Central memory CD8-positive, alpha-beta T cell (primary cell): ENCODE measurements around the gene CDC42.

Experiments used
- ATAC-seq: fragments of 150-1000 bp; cut with Tn5 transposase; replicated peaks from 2 replicates; pipeline ENCODE4 v1.10.0; 2022; ENCODE audit warnings: mild to moderate bottlenecking, moderate FRiP score, moderate number of reproducible peaks; ENCODE audit not compliant: poor library complexity, severe bottlenecking; ENCODE audit errors: extremely low read depth
- DNase-seq, 2 donors: peaks; one replicate each; pipeline ENCODE4 v3.0.0; 2021; ENCODE audit warnings: low spot score in 2 of 2
- H3K27ac Mint-ChIP-seq: one replicate; pipeline ENCODE4 v1.8.0; 2022; ENCODE audit warnings: low read depth, mild to moderate bottlenecking, moderate library complexity, mixed read lengths
- H3K27me3 Mint-ChIP-seq: one replicate; pipeline ENCODE4 v1.8.0; 2022; ENCODE audit warnings: mixed read lengths
- H3K36me3 Mint-ChIP-seq: one replicate; pipeline ENCODE4 v1.8.0; 2022; ENCODE audit warnings: mild to moderate bottlenecking, moderate library complexity, mixed read lengths; ENCODE audit not compliant: insufficient read depth
- H3K4me1 Mint-ChIP-seq: one replicate; pipeline ENCODE4 v1.8.0; 2022; ENCODE audit warnings: mixed read lengths
- H3K4me3 Mint-ChIP-seq: one replicate; pipeline ENCODE4 v1.8.0; 2022; ENCODE audit warnings: mild to moderate bottlenecking, moderate library complexity, mixed read lengths
- H3K9me3 Mint-ChIP-seq: one replicate; pipeline ENCODE4 v1.8.0; 2022; ENCODE audit warnings: mixed read lengths

Gene CDC42

GRCh38 chr1:22132517-22133235 lies 80.2 kb downstream of the CDC42 start:
- H3K27ac Mint-ChIP-seq = no peak overlapping the region
- ATAC-seq = no peak
- H3K9me3 Mint-ChIP-seq = no peaks in the 10 kb centered on the region
- DNase-seq = no peak
- H3K27me3 Mint-ChIP-seq = no peaks in the 10 kb centered on the region
- no peaks in the 10 kb centered on the region for H3K36me3 Mint-ChIP-seq
- no peak overlapping the region for H3K4me3 Mint-ChIP-seq
- H3K4me1 Mint-ChIP-seq = no peaks in the 10 kb centered on the region

GRCh38 chr1:22133247-22133930 lies 80.9 kb downstream of the CDC42 start:
- H3K27me3 Mint-ChIP-seq = no peaks in the 10 kb centered on the region
- H3K9me3 Mint-ChIP-seq = no peaks in the 10 kb centered on the region
- H3K27ac Mint-ChIP-seq = no peak overlapping the region
- H3K4me3 Mint-ChIP-seq = no peak overlapping the region
- no peak for DNase-seq
- no peaks in the 10 kb centered on the region for H3K36me3 Mint-ChIP-seq
- H3K4me1 Mint-ChIP-seq = peaks cover 3% of the 10 kb centered on the region
- no peak for ATAC-seq

- Mint-ChIP-seq H3K4me3 (no peak overlapping the region), H3K27ac (no peak overlapping the region), H3K4me1 (peaks cover 5% of the 10 kb centered on the region), H3K36me3 (no peaks in the 10 kb centered on the region), H3K9me3 (no peaks in the 10 kb centered on the region), H3K27me3 (no peaks in the 10 kb centered on the region)
- DNase-seq (no peak), ATAC-seq (no peak)
Observed at GRCh38 chr1:22133931-22134324, 81.4 kb downstream of the CDC42 start.

- no peaks in the 10 kb centered on the region for H3K9me3 Mint-ChIP-seq
- peaks cover 2% of the 10 kb centered on the region for H3K36me3 Mint-ChIP-seq
- H3K4me3 Mint-ChIP-seq = no peak overlapping the region
- no peak for DNase-seq
- H3K27ac Mint-ChIP-seq = no peak overlapping the region
- ATAC-seq = no peak
- H3K4me1 Mint-ChIP-seq = peaks cover 5% of the 10 kb centered on the region
- H3K27me3 Mint-ChIP-seq = peaks cover 20% of the 10 kb centered on the region
Observed at GRCh38 chr1:22137004-22137720, 84.7 kb downstream of the CDC42 start.

GRCh38 chr1:22139066-22139594 lies 86.6 kb downstream of the CDC42 start:
- ATAC-seq = no peak
- DNase-seq = no peak
- Mint-ChIP-seq H3K27ac (no peak overlapping the region), H3K4me3 (no peak overlapping the region), H3K27me3 (peaks cover 28% of the 10 kb centered on the region), H3K9me3 (no peaks in the 10 kb centered on the region), H3K4me1 (peaks cover 12% of the 10 kb centered on the region), H3K36me3 (peaks cover 4% of the 10 kb centered on the region)

- Mint-ChIP-seq H3K27ac (no peak overlapping the region), H3K9me3 (no peaks in the 10 kb centered on the region), H3K27me3 (peaks cover 35% of the 10 kb centered on the region), H3K36me3 (peaks cover 4% of the 10 kb centered on the region), H3K4me1 (peaks cover 14% of the 10 kb centered on the region), H3K4me3 (no peak overlapping the region)
- DNase-seq (no peak), ATAC-seq (no peak)
Observed at GRCh38 chr1:22139817-22140216, 87.3 kb downstream of the CDC42 start.
